Measurements from ENCODE around the gene BARX1.

Gene BARX1

DNA sequence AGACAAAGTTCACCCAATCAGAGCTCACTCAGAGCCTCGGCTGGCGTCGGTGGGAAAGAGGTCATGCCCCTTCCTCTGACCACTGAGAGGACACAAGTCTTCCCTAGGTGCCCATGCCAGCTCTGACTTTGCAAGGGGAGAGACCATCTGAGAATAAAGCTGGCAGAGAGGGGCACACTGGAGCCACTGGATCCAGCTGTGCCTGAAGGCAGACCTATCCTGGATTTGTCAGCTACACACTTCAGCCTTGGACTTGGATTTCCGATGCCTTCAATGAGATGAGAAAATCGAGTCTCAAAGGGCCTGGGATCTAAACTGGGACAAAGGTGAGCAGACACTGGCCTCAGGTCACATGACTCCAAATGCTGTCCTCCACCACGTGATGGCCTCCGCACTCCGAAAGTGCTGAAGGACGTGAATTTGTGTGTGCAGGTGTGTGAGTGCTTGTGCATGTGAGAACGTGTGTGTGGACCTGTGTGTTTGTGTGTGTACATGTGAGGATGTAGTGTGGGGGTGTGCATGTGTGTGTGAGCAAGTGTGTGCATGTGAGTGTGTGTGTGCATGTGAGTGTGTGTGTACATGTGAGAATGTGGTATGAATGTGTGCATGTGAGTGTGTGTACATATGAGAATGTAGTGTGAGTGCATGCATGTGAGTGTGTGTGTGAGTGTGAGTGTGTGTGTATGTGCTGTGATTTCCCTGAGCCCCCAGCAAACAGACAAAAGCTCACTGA lies 37.9 kb downstream of the BARX1 start:
- DNase-seq (ENCODE audit: low read depth): no peak

DNA sequence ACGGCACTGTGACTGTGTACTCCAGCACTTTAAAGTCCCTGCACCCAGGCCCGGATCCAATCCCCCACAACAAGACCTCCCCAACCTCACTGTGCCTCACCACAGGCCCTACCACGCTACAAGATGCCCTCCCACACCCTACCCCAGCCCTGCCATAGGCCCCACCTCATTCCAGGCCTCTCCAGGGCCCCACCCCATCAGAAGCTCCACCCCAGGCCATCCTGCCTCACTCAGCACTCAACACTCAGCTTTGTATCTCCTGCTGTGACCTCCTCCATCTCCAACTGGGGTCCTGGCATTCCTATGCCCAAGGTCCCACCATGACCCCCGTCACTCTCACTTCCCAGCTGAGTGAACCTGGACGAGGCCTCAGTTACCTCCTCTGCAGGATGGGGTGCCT lies 38.8 kb downstream of the BARX1 start:
- no peak for DNase-seq (ENCODE audit: low read depth)

DNA sequence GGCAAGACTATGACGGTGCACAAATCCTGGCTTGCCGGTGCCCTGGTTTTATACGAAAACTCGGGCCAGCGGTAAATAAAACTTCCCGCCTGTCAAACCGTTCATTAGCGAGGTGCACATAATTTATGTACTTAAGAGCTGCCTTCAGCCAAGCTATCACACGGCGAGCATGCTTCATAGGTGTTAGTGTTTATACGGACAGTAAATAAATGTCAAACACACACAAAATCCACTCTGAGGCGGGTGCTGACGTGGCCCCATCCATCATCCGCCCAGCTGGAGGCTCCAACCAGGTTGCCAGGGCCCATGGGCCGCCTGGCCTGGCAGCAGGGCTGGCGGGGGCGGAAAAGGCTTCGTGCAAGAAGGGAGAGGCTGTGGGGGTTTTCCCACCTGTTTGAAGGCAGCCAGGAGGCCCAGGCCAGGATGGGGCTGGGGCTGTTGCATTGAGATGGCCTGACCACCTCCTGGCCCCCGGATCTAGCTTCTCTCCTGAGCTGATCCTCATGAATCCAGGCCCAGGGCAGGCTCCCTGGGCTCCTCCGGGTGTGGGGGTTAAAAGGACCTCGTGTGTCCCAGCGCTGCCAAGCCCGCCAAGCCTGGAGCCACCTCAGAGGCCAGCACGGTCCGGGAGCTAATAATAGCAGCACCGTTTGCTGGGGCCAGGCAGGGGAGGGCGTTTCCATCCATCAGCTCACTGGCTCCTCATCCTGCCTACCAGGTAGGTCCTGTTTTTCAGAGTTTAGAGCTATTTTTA lies 43.2 kb downstream of the BARX1 start:
- no peak for DNase-seq (ENCODE audit: low read depth)

- no peak for DNase-seq (ENCODE audit: low read depth)
These were observed 43.9 kb downstream of the BARX1 start for GRCh38 chr9:93911136-93911745.

GRCh38 chr9:93910598-93910997 lies 44.6 kb downstream of the BARX1 start:
- no peak for DNase-seq (ENCODE audit: low read depth)

GRCh38 chr9:93910196-93910595 lies 45.0 kb downstream of the BARX1 start:
- DNase-seq (ENCODE audit: low read depth): no peak

DNA sequence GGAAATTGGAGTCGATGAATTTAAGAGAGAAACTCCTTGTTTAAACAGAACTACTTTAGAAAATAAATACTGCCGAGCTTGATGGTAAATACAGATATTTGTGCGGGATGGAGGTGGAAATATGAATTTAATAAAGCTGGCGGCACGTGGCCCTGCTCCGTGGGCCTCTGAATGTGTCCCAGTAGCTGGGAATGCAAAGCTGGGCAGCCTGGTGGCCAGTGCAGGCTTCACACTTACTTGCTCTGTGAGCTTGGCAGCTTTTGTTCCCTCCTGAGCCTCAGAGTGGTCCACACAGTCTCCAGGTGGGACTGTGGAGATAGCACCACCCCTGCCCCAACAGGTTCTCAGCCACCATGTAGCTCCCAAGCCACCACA lies 45.9 kb downstream of the BARX1 start:
- no peak for DNase-seq (ENCODE audit: low read depth)

DNA sequence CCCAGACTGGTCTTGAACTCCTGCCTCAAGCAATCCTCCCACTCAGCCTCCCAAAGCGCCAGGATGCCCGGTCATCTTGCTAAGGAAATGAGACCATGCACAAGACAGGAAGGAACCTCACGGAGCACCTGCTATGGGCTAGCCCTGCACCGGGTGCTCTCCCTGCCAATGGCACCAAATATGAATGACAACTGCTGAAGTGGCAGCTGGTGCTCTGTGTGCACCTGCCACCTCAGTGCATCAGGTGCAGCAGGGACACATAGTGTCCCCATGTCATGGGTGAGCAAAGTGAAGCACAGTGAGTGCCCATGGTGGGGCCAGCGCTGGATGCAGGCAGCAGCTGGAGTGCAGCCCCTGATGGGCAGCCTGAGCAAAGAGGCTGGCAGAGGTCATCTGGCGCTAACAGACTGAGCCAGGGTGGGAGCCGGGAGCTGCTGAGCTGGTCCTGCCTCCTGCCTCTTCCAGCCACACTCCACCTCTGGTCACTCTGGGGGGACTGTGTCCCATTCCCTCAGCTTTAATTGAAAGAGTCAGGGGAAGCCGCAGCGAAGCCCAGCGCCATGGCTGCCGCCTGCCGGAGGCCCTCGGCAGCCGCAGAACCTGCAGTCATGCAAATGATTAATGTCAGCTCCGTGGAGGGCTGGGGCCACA lies 46.4 kb downstream of the BARX1 start:
- DNase-seq (ENCODE audit: low read depth): no peak

GRCh38 chr9:93907551-93908199 lies 47.5 kb downstream of the BARX1 start:
- no peak for DNase-seq (ENCODE audit: low read depth)

DNA sequence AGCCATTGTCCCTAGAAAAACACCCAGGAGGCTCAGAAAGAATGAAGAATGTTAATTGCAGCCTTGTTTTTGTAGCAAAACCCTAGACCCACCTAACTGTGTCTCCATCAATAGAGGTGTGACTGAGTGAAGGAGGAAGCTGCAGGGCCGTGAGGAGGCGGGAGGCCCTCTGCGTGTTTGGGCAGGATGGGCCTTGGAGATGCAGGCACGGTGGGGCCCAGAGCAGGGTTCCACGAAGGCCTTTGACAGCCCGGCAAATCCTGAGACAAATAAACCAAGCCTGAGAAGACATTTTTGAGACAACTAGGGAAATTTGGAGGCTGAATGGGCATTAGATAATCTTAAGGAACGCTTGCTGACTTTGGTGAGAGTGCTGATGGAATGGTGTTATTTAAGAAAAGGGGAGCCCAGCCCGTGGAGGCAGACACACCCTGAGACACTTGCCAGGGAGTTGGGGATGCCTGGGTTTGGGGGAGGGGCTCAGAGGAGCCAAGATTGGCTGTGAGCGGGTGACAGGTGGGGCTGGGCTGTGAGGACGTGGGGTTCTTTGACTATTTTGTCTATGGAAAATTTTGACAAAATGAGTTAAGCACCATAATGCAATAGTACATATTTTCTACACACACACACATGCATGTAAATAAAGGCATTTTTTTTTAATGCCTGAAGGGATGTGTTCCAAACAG lies 48.8 kb downstream of the BARX1 start:
- no peak for DNase-seq (ENCODE audit: low read depth)

- DNase-seq (ENCODE audit: low read depth): no peak
These were observed 49.6 kb downstream of the BARX1 start for GRCh38 chr9:93905473-93906133.

- no peak for DNase-seq (ENCODE audit: low read depth)
These were observed 50.3 kb downstream of the BARX1 start for GRCh38 chr9:93904649-93905472.

DNA sequence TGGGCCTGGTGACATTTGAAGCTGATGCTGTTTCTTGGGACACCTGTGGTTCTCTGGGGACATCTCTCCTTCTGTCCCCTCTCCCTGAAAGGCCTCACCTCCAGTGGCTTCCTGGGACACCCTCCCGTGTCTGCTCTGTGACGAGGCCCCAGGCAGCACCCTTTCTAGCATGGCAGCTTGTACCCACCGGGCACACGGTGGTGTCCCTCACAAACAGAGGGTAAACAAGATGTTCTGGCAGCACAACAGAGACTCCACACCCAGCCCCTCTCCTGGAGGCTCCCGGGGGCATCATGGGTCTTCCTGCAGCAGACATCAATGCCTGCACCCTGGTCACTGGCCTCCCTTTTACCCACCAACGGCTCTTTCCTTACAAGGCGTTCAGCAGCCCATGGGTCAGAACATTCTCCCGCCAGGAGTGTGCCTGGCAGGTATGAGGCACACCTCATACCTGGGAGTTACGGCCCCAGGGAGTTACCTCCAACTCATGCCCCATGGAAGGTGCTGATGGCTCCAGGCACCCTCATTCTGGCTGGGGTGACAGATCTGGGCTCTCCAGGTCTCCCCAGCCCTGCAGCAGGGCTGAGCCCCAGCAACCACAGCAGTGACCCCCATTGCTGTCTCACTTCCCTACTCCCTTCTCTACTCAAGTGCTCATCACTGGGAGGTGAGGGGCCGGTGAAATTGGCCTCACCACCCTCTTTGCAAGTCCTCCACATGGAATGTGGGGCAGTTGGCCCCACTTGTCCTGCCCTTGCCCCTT lies 51.1 kb downstream of the BARX1 start:
- no peak for DNase-seq (ENCODE audit: low read depth)

- DNase-seq (ENCODE audit: low read depth): no peak
These were observed 52.1 kb downstream of the BARX1 start for GRCh38 chr9:93902780-93903655.

DNA sequence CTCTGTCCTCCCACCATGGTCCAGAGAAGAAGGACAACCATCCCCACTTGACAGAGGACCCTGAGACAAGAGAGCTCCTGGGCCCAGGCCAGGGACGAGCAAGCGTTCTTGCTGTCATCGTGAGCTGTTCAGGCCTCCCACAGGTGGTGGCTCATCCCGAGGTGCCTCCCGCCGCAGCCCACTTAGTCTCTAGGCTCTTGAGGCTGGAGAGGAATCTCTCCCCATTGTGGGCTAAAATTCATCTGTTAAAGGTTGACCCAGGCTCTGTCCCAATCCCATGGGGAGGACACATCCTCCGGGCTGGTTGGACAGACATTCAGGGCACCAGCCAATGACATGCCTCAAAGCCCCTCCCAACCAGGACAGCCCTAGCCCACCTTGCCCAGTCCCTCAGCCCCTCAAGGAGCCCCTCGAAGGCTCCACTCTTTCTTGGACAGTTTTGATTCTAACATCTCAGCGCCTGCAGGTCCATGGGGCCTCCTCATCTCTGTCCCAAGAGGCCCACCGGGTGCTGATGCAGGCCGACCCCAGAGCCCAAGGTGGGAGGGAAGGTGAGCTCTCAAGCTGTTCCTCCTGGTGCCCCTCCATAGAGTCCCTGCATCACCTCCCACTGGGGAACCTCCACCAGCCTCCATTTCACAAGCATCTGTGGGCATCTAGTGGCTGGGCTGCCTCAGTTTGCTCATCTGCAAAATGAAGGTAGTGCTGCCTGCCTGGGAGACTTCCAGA lies 52.9 kb downstream of the BARX1 start:
- DNase-seq (ENCODE audit: low read depth): no peak

Data from activated T-helper 9 cell treated with anti-CD3 and anti-CD28 coated beads, Interleukin-2, amount 50 U/mL, for 16 hours (primary cell).